Activated CD4-positive, CD25-positive, alpha-beta regulatory T cell treated with anti-CD3 and anti-CD28 coated beads, Interleukin-2, amount 50 U/mL, for 72 hours (primary cell): ENCODE results near the gene RCCD1.
A peak's percentile ranks its signal among the peaks of the same experiment; 100 is the strongest.

ENCODE experiments used
- DNase-seq: peaks from one replicate; pipeline ENCODE4 v3.0.0; 2021

Gene RCCD1

GRCh38 chr15:90946941-90947576 lies 7.6 kb upstream of the RCCD1 start:
- DNase-seq = no peak

GRCh38 chr15:90947577-90948357 lies 6.9 kb upstream of the RCCD1 start:
- DNase-seq = no peak

- no peak for DNase-seq
These were observed 6.2 kb upstream of the RCCD1 start for GRCh38 chr15:90948506-90948905.

- DNase-seq = no peak
These were observed 4.6 kb upstream of the RCCD1 start for GRCh38 chr15:90949979-90950675.

- DNase-seq = no peak
These were observed 4.0 kb upstream of the RCCD1 start for GRCh38 chr15:90950676-90951075.

- no peak for DNase-seq
These were observed 1.6 kb upstream of the RCCD1 start for GRCh38 chr15:90952901-90953677.

- DNase-seq = no peak
These were observed 555 bp upstream of the RCCD1 start for GRCh38 chr15:90953947-90954711.

GRCh38 chr15:90955624-90956273 lies 1.1 kb downstream of the RCCD1 start:
- no peak for DNase-seq

GRCh38 chr15:90956274-90957030 lies 1.8 kb downstream of the RCCD1 start:
- DNase-seq = peak; percentile 58

GRCh38 chr15:90957031-90957790 lies 2.5 kb downstream of the RCCD1 start:
- no peak for DNase-seq

- DNase-seq = no peak
These were observed 3.1 kb downstream of the RCCD1 start for GRCh38 chr15:90957791-90958190.

- no peak for DNase-seq
These were observed 4.4 kb downstream of the RCCD1 start for GRCh38 chr15:90959028-90959595.

GRCh38 chr15:90959894-90960293 lies 5.2 kb downstream of the RCCD1 start:
- DNase-seq = no peak

GRCh38 chr15:90960298-90961091 lies 5.8 kb downstream of the RCCD1 start:
- no peak for DNase-seq

- DNase-seq = no peak
These were observed 7.3 kb downstream of the RCCD1 start for GRCh38 chr15:90962021-90962420.

GRCh38 chr15:90966262-90966661 lies 11.6 kb downstream of the RCCD1 start:
- DNase-seq = no peak

- DNase-seq = no peak
These were observed 12.5 kb downstream of the RCCD1 start for GRCh38 chr15:90967206-90967605.

GRCh38 chr15:90968434-90968833 lies 13.8 kb downstream of the RCCD1 start:
- DNase-seq = no peak

GRCh38 chr15:90970274-90970673 lies 15.6 kb downstream of the RCCD1 start:
- DNase-seq = no peak
